B cell (primary cell): ENCODE results near the gene HSPB3.

Experiments
- EZH2 ChIP-seq: IDR thresholded peaks from 2 replicates; pipeline ENCODE4 v1.6.1; 2012; ENCODE audit warnings: borderline replicate concordance, low read depth, mild to moderate bottlenecking, moderate library complexity, low read length; ENCODE audit not compliant: insufficient read depth, poor library complexity, severe bottlenecking
- TF ChIP-seq, protein P1 (sequence below): fragments of 200-600 bp; IDR thresholded peaks from one replicate; pipeline ENCODE4 v1.8.0; 2022; ENCODE audit warnings: antibody characterized with exemption, mild to moderate bottlenecking

DNA sequence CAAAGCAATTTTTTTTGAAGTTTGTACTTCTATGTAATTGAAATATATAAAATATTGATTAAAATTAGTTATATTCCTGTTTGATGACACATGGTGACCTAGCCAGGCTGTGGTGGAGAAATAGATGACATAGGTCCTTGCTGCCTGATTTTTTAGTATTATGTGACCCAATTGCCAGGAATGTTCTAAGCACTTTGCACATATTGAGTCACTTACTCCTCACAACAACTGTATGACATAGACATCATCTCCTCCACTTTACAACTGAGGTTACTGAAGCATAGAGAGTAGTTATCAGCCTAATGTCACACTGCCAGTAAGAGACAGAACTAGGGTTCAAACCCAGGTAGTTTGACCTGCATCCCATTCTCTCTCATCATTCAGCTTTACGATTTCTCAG, 35.8 kb downstream of the HSPB3 start:
- TF ChIP-seq, protein P1, sequence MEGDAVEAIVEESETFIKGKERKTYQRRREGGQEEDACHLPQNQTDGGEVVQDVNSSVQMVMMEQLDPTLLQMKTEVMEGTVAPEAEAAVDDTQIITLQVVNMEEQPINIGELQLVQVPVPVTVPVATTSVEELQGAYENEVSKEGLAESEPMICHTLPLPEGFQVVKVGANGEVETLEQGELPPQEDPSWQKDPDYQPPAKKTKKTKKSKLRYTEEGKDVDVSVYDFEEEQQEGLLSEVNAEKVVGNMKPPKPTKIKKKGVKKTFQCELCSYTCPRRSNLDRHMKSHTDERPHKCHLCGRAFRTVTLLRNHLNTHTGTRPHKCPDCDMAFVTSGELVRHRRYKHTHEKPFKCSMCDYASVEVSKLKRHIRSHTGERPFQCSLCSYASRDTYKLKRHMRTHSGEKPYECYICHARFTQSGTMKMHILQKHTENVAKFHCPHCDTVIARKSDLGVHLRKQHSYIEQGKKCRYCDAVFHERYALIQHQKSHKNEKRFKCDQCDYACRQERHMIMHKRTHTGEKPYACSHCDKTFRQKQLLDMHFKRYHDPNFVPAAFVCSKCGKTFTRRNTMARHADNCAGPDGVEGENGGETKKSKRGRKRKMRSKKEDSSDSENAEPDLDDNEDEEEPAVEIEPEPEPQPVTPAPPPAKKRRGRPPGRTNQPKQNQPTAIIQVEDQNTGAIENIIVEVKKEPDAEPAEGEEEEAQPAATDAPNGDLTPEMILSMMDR: no peak
- TF ChIP-seq EZH2: no peak
